ENCODE measurements around the gene QSER1. TPM values are rescaled to one million over a fixed set of nuclear protein-coding genes. Genes with fewer than 3 reads are reported as not detected.

Gene QSER1
- total and polyA plus RNA-seq, 9 of the 15 experiments (the other 6 are each of a cell fraction or from before 2014, with no cell fraction given): 5.8 to 33.6 (median 22.3) TPM

DNA sequence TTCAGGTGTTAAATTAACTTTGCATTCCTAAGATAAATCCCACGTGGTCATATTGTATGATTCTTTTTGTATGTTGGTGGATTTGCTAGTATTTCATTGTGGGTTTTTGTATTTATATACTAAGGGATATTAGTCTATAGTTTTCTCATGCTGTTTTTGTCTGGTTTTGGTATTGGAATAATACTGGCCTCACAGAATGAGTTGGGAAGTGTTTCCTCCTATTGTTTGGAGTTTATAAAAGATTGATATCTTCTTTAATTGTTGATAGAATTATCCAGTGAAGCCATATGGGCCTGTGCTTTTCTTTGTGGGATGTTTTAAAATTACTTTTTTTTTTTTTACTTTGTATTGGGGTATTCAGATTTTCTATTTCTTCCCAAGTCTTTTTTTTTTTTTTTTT, 59.8 kb downstream of the QSER1 start (continued):
- no peak for TF ChIP-seq AFF1 (IDR thresholded peaks at IDR 0.05; ENCODE audit: low read depth in 1 of 2, partially characterized antibody in 2 of 2)

DNA sequence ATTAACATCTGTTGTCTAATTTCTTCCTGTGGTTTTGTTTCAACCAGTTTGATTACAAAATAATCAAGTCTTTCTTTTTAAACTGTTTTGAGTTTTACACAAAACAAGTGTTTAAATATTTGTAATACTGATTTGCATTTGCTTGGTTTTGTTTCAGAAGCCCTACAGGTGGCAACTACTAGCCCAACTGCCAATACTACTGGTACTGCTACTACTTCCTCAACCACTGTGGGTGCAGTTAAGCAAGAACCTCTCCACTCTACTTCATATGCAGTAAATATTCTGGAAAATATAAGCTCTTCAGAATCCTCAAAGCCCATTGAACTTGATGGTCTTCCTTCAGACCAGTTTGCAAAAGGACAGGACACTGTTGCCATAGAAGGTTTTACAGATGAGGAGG, 61.1 kb downstream of the QSER1 start:
- TF ChIP-seq, protein P1, sequence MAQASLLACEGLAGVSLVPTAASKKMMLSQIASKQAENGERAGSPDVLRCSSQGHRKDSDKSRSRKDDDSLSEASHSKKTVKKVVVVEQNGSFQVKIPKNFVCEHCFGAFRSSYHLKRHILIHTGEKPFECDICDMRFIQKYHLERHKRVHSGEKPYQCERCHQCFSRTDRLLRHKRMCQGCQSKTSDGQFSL (CRISPR knock-in tag; IDR thresholded peaks at IDR 0.05): no peak
- TF ChIP-seq, protein P1 (tag; IDR thresholded peaks at IDR 0.05): no peak
- TF ChIP-seq ZBTB1 (CRISPR knock-in tag; IDR thresholded peaks at IDR 0.05; ENCODE audit: borderline replicate concordance, low read depth) (no peak), TEAD2 (tag; IDR thresholded peaks at IDR 0.05) (no peak), CHD4 (IDR thresholded peaks at IDR 0.05; ENCODE audit: insufficient read depth, insufficient replicate concordance, low read depth, low read length, poor library complexity, severe bottlenecking) (no peak)
- TF ChIP-seq, protein P2, sequence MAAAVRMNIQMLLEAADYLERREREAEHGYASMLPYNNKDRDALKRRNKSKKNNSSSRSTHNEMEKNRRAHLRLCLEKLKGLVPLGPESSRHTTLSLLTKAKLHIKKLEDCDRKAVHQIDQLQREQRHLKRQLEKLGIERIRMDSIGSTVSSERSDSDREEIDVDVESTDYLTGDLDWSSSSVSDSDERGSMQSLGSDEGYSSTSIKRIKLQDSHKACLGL (CRISPR knock-in tag; IDR thresholded peaks at IDR 0.05; ENCODE audit: borderline replicate concordance, poor library complexity, severe bottlenecking): no peak
- intact Hi-C loops (cut with micrococcal nuclease): no loop called here
- Histone ChIP-seq H3K4me1 (replicated peaks in 1 of 2; ENCODE audit: control insufficient read depth in 2 of 2, insufficient read depth in 2 of 2, low read length in 2 of 2) (no peaks in the 10 kb centered on the region), H4K20me1 (replicated peaks; ENCODE audit: control insufficient read depth, insufficient read depth, low read length) (no peaks in the 10 kb centered on the region), H3K9me1 (ENCODE audit: control insufficient read depth, insufficient read depth, low read length) (no peaks in the 10 kb centered on the region), H3K4me3 (no peak overlapping the region), H3K36me3 (ENCODE audit: control insufficient read depth, insufficient read depth, low read length) (peaks cover 43% of the 10 kb centered on the region; the same call in 2 of the 3 replicates), H3K9me3 (replicated peaks; ENCODE audit: control insufficient read depth, insufficient read depth, low read depth, low read length) (no peaks in the 10 kb centered on the region), H3K9ac (ENCODE audit: insufficient read depth in 1 of 2, low read depth in 2 of 2, low read length in 2 of 2) (no peak overlapping the region), H3K79me2 (ENCODE audit: control insufficient read depth, insufficient read depth, low read length) (peaks cover 9% of the 10 kb centered on the region), H3K27ac (ENCODE audit: extremely low read depth, low read depth, low read length) (no peak overlapping the region), H2AFZ (ENCODE audit: low read depth, low read length) (no peak overlapping the region), H3K27me3 (ENCODE audit: control insufficient read depth in 2 of 2, insufficient read depth in 2 of 2, low read length in 2 of 2) (no peaks in the 10 kb centered on the region), H3K4me2 (ENCODE audit: insufficient read depth, low read length) (no peak overlapping the region)
- ATAC-seq (no peak), FAIRE-seq (no peak), DNase-seq (ENCODE audit: extremely low read depth in 1 of 4, low spot score in 3 of 4) (no peak)
- ChIA-PET POLR2A (no interaction called here), CTCF (ENCODE audit: low intra/inter-chr PET ratio) (interaction anchor here (0.6 kb wide), 1 partner anchor 871 kb away, joined by 3 read pairs; no protein-coding TSS in a partner anchor)
- no TSS peak for BruUV-seq (replicated peaks)
- in situ Hi-C loops (cut with MboI): loop anchor here (25.0 kb wide), 1 partner anchor 384 kb away; no protein-coding TSS in a partner anchor
